ENCODE data around the gene QSOX1. TPM values are rescaled to one million over a fixed set of nuclear protein-coding genes. Genes with fewer than 3 reads are reported as not detected.
A peak's percentile ranks its signal among the peaks of the same experiment; 100 is the strongest.

QSOX1 gene
- total and polyA plus RNA-seq, 9 of the 15 experiments (the other 6 are each of a cell fraction or from before 2014, with no cell fraction given): 4.0 to 53.1 (median 15.0) TPM

GRCh38 chr1:180151508-180151907, 3.2 kb upstream of the QSOX1 start:
- Histone ChIP-seq H3K79me2 (ENCODE audit: control insufficient read depth, insufficient read depth, low read length) (peaks cover 8% of the 10 kb centered on the region), H3K27ac (ENCODE audit: extremely low read depth, low read depth, low read length) (no peak overlapping the region), H4K20me1 (replicated peaks; ENCODE audit: control insufficient read depth, insufficient read depth, low read length) (no peaks in the 10 kb centered on the region), H3K4me2 (ENCODE audit: insufficient read depth, low read length) (no peak overlapping the region), H2AFZ (ENCODE audit: low read depth, low read length) (0 out of 2 replicates have a peak overlapping the region, but pooled peaks have one; percentile 0), H3K4me3 (no peak overlapping the region), H3K4me1 (replicated peaks in 1 of 2; ENCODE audit: control insufficient read depth in 2 of 2, insufficient read depth in 2 of 2, low read length in 2 of 2) (peaks cover 24% of the 10 kb centered on the region in 2 experiments), H3K9ac (ENCODE audit: insufficient read depth in 1 of 2, low read depth in 2 of 2, low read length in 2 of 2) (no peak overlapping the region), H3K36me3 (ENCODE audit: control insufficient read depth, insufficient read depth, low read length) (no peaks in the 10 kb centered on the region), H3K9me3 (replicated peaks; ENCODE audit: control insufficient read depth, insufficient read depth, low read depth, low read length) (no peaks in the 10 kb centered on the region), H3K27me3 (ENCODE audit: control insufficient read depth in 2 of 2, insufficient read depth in 2 of 2, low read length in 2 of 2) (no peaks in the 10 kb centered on the region), H3K9me1 (ENCODE audit: control insufficient read depth, insufficient read depth, low read length) (no peaks in the 10 kb centered on the region)
- POLR2A ChIA-PET: no interaction called here
- no TSS peak for BruUV-seq (replicated peaks)
- intact Hi-C loops (cut with micrococcal nuclease): no loop called here
- no peak for TF ChIP-seq SRSF1 (IDR thresholded peaks at IDR 0.05; ENCODE audit: low read depth, low read length)
- no peak for TF ChIP-seq KDM4B (IDR thresholded peaks at IDR 0.05; ENCODE audit: borderline replicate concordance in 2 of 2, low read depth in 1 of 2)
- TF ChIP-seq ZNF165 (CRISPR knock-in tag; IDR thresholded peaks at IDR 0.05; ENCODE audit: borderline replicate concordance): no peak
- no peak for TF ChIP-seq NFATC3 (IDR thresholded peaks at IDR 0.05)
- TF ChIP-seq E2F8 (IDR thresholded peaks at IDR 0.05; ENCODE audit: low read depth, partially characterized antibody): no peak
- no peak for TF ChIP-seq ZNF77 (CRISPR knock-in tag; IDR thresholded peaks at IDR 0.05)
- TF ChIP-seq STAT5A (IDR thresholded peaks at IDR 0.05; ENCODE audit: borderline replicate concordance, low read length): no peak
- no peak for TF ChIP-seq POLR2A (conservative IDR thresholded peaks at IDR 0.05)
- TF ChIP-seq SMARCB1 (IDR thresholded peaks at IDR 0.05; ENCODE audit: insufficient read length, low read depth): no peak
- no peak for TF ChIP-seq CEBPB (tag; IDR thresholded peaks at IDR 0.05)
- no peak for TF ChIP-seq ZSCAN29 (IDR thresholded peaks at IDR 0.05)
- no peak for TF ChIP-seq NFIX (CRISPR knock-in tag; IDR thresholded peaks at IDR 0.05; ENCODE audit: low read depth)
- no peak for TF ChIP-seq ZBTB1 (CRISPR knock-in tag; IDR thresholded peaks at IDR 0.05; ENCODE audit: borderline replicate concordance, low read depth)
- no peak for TF ChIP-seq LEF1 (IDR thresholded peaks at IDR 0.05)
- TF ChIP-seq SMC3 (conservative IDR thresholded peaks at IDR 0.05; ENCODE audit: insufficient read depth, low read depth, low read length): no peak
- no peak for TF ChIP-seq ZNF175 (CRISPR knock-in tag; IDR thresholded peaks at IDR 0.05; ENCODE audit: low read depth)
- no peak for TF ChIP-seq ZBTB34 (CRISPR knock-in tag; IDR thresholded peaks at IDR 0.05)
- no peak for TF ChIP-seq RAD21 (CRISPR knock-in tag; conservative IDR thresholded peaks at IDR 0.05 in 1 of 2, IDR thresholded peaks at IDR 0.05 in 1 of 2)
- TF ChIP-seq ETV5 (CRISPR knock-in tag; IDR thresholded peaks at IDR 0.05; ENCODE audit: low read depth): no peak
- ATAC-seq: no peak
- DNase-seq (ENCODE audit: extremely low read depth in 1 of 4, low spot score in 3 of 4): no peak
- CTCF ChIA-PET (ENCODE audit: low intra/inter-chr PET ratio): no interaction called here
- no peak for FAIRE-seq
- 62% methylated on average over 3 of the region's 3 CpGs for WGBS (ENCODE audit: insufficient coverage, low coverage, missing lambda C conversion rate)
- in situ Hi-C loops (cut with MboI): no loop called here

Data from K562 (cell line).